Muscle layer of duodenum (tissue), 2 donors: Measurements from ENCODE around the gene HS2ST1.
"Not testable (repeated sequence)": the region's sequence is repeated elsewhere in the genome, so short reads cannot be mapped to it uniquely, and the experiment has no call there.

Experiments used
- H3K27ac ChIP-seq: one replicate; pipeline ENCODE4 v1.7.0; 2013; ENCODE audit warnings: mild to moderate bottlenecking, low read length
- H3K27me3 ChIP-seq: one replicate; pipeline ENCODE4 v1.7.0; 2013; ENCODE audit warnings: low read depth, mild to moderate bottlenecking, control low read depth, low read length
- H3K36me3 ChIP-seq, 2 donors: one replicate each; pipeline ENCODE4 v1.7.0; 2013; ENCODE audit warnings: low read length in 2 of 2, control low read depth in 1 of 2, mild to moderate bottlenecking in 1 of 2; ENCODE audit not compliant: insufficient read depth in 2 of 2, control insufficient read depth in 1 of 2
- H3K4me1 ChIP-seq, 2 donors: one replicate each; pipeline ENCODE4 v1.7.0; 2013; ENCODE audit warnings: low read length in 2 of 2, mild to moderate bottlenecking in 2 of 2, control low read depth in 1 of 2, moderate library complexity in 1 of 2; ENCODE audit not compliant: insufficient read depth in 2 of 2, control insufficient read depth in 1 of 2
- H3K4me3 ChIP-seq, 2 donors: one replicate each; pipeline ENCODE4 v1.7.0; 2013; ENCODE audit warnings: low read length in 2 of 2, low read depth in 1 of 2, mild to moderate bottlenecking in 1 of 2
- H3K9me3 ChIP-seq, 2 donors: one replicate each; pipeline ENCODE4 v1.7.0; 2013; ENCODE audit warnings: low read length in 2 of 2, control low read depth in 1 of 2, mild to moderate bottlenecking in 1 of 2; ENCODE audit not compliant: control insufficient read depth in 1 of 2
- donor health status: healthy.

HS2ST1 gene

DNA sequence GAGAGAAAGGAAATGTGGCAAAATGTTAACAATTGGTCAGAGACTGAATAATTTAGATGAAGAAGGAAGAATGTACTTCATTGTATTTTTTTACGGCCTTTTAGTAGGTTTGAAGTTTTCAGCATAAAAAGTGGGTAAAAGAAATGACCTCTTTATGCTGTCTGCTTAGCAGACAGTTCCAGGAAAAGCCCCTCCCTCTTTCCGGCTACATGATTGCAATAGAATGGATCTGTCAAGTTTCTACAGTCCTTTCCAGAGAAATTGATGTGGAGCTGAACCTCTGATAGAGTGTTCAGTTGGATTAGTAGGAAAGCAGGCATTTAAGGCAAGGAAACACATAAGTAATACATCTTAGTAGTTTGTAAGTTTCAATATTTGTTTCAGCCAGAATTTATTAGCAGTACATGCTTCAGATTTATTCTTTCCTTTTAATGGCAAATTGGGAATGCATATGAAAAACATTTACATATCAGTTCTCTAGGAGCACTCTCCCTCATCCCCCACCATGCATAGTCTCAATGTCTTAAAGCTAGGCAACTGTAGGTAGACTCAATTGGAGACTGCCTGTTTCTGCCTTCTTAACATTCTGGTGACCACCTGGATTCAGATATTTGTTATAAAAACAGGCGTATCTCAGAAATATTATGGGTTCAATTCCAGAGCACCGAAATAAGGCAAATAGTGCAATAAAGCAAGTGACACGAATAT, 36.4 kb downstream of the HS2ST1 start:
- Histone ChIP-seq H3K9me3 (no peaks in the 10 kb centered on the region), H3K36me3 (no peaks in the 10 kb centered on the region), H3K4me3 (no peak overlapping the region), H3K4me1 (peaks cover 0 to 6% of the 10 kb centered on the region in 2 donors), H3K27me3 (no peaks in the 10 kb centered on the region), H3K27ac (no peak overlapping the region)

DNA sequence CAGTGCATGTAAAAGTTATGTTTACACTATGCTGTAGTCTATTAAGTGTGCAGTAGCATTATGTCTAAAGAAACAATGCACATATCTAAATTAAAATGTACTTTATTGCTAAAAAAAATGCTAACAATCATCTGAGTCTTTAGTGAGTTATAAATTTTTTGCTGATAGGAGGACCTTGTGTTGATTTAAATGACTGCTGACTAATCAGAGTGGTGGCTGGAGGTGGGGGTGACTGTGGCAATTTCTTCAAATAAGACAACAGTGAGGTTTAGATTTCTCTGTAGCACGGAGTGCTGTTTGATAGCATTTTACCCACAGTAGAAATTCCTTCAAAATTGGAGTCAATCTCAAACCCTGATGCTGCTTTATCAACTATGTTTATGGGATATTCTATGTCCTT, 37.0 kb downstream of the HS2ST1 start:
- H3K4me3 ChIP-seq: no peak overlapping the region
- H3K27ac ChIP-seq: no peak overlapping the region
- no peaks in the 10 kb centered on the region for H3K36me3 ChIP-seq
- H3K9me3 ChIP-seq: no peaks in the 10 kb centered on the region
- H3K27me3 ChIP-seq: no peaks in the 10 kb centered on the region
- H3K4me1 ChIP-seq: peaks cover 0 to 8% of the 10 kb centered on the region in 2 donors

DNA sequence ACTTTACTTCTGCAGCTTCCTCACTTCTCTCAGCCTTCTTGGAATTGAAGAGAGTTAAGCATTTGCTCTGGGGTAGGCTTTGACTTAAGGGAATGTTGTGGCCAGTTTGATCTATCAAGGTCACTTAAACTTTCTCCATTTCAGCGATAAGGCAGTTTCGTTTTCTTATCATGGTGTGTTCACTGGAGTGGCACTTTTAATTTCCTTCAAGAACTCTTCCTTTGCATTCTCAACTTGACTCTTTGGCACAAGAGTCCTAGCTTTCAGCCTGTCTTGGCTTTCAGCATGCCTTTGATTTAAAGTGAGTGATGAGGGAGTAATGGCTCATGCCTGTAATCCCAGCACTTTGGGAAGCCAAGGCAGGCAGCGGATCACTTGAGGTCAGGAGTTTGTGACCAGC, 38.7 kb downstream of the HS2ST1 start:
- Histone ChIP-seq H3K27ac (no peak overlapping the region), H3K9me3 (no peaks in the 10 kb centered on the region), H3K36me3 (no peaks in the 10 kb centered on the region), H3K4me3 (no peak overlapping the region), H3K4me1 (peaks cover 0 to 12% of the 10 kb centered on the region in 2 donors), H3K27me3 (no peaks in the 10 kb centered on the region)

DNA sequence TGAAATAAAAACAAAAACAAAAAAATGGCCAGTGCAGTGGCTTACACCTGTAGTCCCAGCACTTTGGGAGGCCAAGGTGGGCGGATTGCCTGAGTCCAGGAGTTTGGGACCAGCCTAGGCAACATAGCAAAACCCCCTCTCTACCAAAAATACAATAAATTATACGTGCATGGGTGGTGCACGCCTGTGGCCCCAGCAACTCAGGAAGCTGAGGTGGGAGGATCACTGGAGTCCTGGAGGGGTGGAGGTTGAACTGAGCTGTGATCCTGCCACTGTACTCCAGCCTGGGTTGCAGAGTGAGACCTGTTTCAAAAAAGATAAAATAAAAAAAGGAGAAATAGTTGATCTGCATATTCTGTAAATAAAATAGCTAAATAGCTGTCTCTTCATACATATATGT, 41.2 kb downstream of the HS2ST1 start:
- no peak overlapping the region for H3K4me3 ChIP-seq
- no peaks in the 10 kb centered on the region for H3K36me3 ChIP-seq
- H3K4me1 ChIP-seq: peaks cover 0 to 10% of the 10 kb centered on the region in 2 donors
- H3K27me3 ChIP-seq: no peaks in the 10 kb centered on the region
- H3K9me3 ChIP-seq: no peaks in the 10 kb centered on the region
- H3K27ac ChIP-seq: no peak overlapping the region

DNA sequence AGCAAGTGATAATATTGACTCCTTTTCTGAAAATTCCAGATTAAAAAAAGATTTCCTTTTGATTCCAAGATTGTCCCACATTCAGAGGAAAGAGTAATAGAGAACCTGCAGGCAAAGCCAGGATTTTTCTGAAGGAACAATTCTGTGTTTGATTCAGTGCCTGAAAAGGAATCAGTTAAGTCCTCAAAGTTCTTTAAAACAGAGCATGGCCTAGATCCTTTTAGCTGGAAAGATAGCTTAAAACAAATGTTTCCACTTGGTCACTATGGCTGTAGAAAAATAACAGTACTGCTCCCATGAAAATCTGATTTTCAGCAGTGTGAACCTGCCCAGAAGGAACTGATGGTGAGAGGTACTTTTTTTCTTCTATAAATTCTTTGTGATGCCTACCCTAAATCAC, 41.8 kb downstream of the HS2ST1 start:
- H3K9me3 ChIP-seq: no peaks in the 10 kb centered on the region
- H3K4me1 ChIP-seq: peaks cover 0 to 10% of the 10 kb centered on the region in 2 donors
- no peaks in the 10 kb centered on the region for H3K27me3 ChIP-seq
- no peaks in the 10 kb centered on the region for H3K36me3 ChIP-seq
- H3K4me3 ChIP-seq: no peak overlapping the region
- H3K27ac ChIP-seq: no peak overlapping the region

DNA sequence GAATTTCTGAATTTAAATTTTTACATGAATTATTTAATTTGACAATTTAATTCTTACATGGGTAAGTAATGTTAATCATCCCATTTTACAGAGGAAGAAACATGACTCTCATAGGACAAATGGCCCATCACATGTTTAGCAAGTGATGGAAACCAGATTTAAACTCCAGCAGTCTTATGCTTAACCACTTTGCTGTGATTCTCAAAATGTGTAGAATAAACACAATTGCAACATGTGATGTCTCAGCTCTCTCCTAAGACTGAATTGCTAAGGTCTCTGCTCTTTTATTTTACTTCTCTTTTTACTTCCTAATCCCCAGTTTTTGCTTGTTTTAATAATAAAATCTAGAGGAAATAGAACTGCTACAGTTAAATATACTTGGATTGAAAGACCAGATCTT, 42.8 kb downstream of the HS2ST1 start:
- H3K4me3 ChIP-seq: no peak overlapping the region
- no peaks in the 10 kb centered on the region for H3K27me3 ChIP-seq
- no peaks in the 10 kb centered on the region for H3K9me3 ChIP-seq
- peaks cover 0 to 10% of the 10 kb centered on the region in 2 donors for H3K4me1 ChIP-seq
- H3K27ac ChIP-seq: no peak overlapping the region
- no peaks in the 10 kb centered on the region for H3K36me3 ChIP-seq

GRCh38 chr1:86960548-86960947, 46.1 kb downstream of the HS2ST1 start:
- H3K27me3 ChIP-seq: no peaks in the 10 kb centered on the region
- H3K4me1 ChIP-seq: peaks cover 0 to 10% of the 10 kb centered on the region in 2 donors
- no peak overlapping the region for H3K27ac ChIP-seq

GRCh38 chr1:86963841-86964240, 49.4 kb downstream of the HS2ST1 start:
- not testable (repeated sequence) for H3K4me1 ChIP-seq, H3K27me3 ChIP-seq, H3K4me3 ChIP-seq, H3K9me3 ChIP-seq, H3K27ac ChIP-seq, H3K36me3 ChIP-seq

More at GRCh38 chr1:86960548-86960947, 46.1 kb downstream of the HS2ST1 start:
- H3K4me3 ChIP-seq: no peak overlapping the region
- H3K9me3 ChIP-seq: no peaks in the 10 kb centered on the region
- no peaks in the 10 kb centered on the region for H3K36me3 ChIP-seq

DNA sequence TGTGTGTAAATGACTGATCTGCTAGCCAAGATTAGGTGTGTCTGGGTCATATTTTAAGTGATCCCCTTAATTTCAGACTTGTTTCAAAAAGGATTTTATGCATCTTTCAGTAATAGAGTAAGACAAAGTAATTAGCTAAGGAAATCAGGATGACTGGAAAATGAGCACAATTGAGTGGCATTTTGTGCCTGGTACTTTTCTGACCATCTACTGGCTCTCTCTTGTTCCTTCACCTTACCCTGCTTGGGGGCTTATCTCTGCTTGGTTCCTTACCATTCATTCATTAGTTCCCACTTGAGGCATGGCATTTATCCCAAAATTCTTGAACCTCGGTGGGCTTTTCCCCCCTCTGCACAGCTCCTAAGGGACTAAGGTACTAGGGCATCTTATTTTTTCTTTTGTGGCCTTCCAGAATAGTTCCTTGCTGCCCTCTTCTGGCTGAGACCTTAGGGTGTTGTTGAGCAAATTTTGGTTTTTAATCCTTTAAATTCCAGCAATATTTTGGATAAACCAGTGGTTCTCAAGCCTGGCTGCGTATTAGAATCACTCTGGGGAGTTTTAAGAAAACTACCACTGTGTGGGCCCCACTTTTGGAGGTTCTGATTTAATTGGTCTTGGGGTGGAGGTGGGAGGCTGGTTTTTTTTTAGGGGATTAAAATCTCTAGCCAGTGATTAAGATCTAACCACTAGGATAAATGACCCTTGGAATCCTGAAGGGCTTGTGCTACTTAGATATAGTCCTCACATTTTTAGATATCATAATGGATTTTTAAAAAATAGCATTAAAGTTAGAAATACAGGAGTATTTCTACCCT, 50.8 kb downstream of the HS2ST1 start:
- Histone ChIP-seq H3K4me3 (no peak overlapping the region), H3K27me3 (no peaks in the 10 kb centered on the region), H3K9me3 (no peaks in the 10 kb centered on the region), H3K27ac (no peak overlapping the region), H3K36me3 (no peaks in the 10 kb centered on the region), H3K4me1 (no peaks in the 10 kb centered on the region)

- H3K27ac ChIP-seq: no peak overlapping the region
- H3K27me3 ChIP-seq: no peaks in the 10 kb centered on the region
- H3K4me3 ChIP-seq: no peak overlapping the region
- H3K4me1 ChIP-seq: no peaks in the 10 kb centered on the region
- H3K9me3 ChIP-seq: no peaks in the 10 kb centered on the region
- no peaks in the 10 kb centered on the region for H3K36me3 ChIP-seq
These were observed 51.4 kb downstream of the HS2ST1 start for GRCh38 chr1:86965827-86966182.

GRCh38 chr1:86970938-86971337, 56.5 kb downstream of the HS2ST1 start:
- Histone ChIP-seq H3K36me3 (no peaks in the 10 kb centered on the region), H3K9me3 (no peaks in the 10 kb centered on the region), H3K4me1 (no peaks in the 10 kb centered on the region), H3K27ac (no peak overlapping the region), H3K27me3 (no peaks in the 10 kb centered on the region), H3K4me3 (no peak overlapping the region)
